Measurements from ENCODE around the gene GALM. TPM values are rescaled to one million over a fixed set of nuclear protein-coding genes. Genes with fewer than 3 reads are reported as not detected.

The GALM gene
- polyA plus RNA-seq, 1 donor from 2014 or later, result not detected

DNA sequence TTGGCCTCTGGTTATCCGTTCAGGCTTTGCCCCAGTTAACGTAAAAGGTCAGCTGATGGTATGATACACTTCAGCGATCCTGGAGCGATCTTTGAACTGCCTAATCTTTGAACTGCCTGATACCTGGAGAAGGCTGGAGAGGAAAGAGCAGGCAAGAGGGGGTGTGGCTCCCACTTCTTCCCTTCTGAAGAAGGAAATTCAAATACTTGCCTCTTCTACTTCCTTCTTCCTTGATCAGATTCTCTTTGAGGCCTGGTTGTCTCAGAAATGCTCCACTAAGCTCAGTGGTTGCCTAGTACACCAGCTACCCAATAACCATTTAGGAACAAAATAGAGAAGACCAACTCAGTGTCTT is 619 bp downstream of the GALM start:
- H3K4me2 ChIP-seq (ENCODE audit: low read length), result no peak overlapping the region
- no peaks in the 10 kb centered on the region for H3K9me3 ChIP-seq (ENCODE audit: low read length)
- TF ChIP-seq EZH2 (IDR thresholded peaks at IDR 0.05; ENCODE audit: borderline replicate concordance, insufficient read depth, low read length, poor library complexity, severe bottlenecking), result no peak
- TF ChIP-seq MXI1 (conservative IDR thresholded peaks at IDR 0.05; ENCODE audit: poor library complexity, severe bottlenecking), result no peak
- TF ChIP-seq, protein P1, sequence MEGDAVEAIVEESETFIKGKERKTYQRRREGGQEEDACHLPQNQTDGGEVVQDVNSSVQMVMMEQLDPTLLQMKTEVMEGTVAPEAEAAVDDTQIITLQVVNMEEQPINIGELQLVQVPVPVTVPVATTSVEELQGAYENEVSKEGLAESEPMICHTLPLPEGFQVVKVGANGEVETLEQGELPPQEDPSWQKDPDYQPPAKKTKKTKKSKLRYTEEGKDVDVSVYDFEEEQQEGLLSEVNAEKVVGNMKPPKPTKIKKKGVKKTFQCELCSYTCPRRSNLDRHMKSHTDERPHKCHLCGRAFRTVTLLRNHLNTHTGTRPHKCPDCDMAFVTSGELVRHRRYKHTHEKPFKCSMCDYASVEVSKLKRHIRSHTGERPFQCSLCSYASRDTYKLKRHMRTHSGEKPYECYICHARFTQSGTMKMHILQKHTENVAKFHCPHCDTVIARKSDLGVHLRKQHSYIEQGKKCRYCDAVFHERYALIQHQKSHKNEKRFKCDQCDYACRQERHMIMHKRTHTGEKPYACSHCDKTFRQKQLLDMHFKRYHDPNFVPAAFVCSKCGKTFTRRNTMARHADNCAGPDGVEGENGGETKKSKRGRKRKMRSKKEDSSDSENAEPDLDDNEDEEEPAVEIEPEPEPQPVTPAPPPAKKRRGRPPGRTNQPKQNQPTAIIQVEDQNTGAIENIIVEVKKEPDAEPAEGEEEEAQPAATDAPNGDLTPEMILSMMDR (IDR thresholded peaks at IDR 0.05; ENCODE audit: poor library complexity, severe bottlenecking), result no peak
- TF ChIP-seq TAF1 (IDR thresholded peaks at IDR 0.05; ENCODE audit: low read depth), result no peak
- no peak for TF ChIP-seq RAD21 (conservative IDR thresholded peaks at IDR 0.05)
- no peak for TF ChIP-seq SMC3 (conservative IDR thresholded peaks at IDR 0.05; ENCODE audit: poor library complexity)
- TF ChIP-seq REST (IDR thresholded peaks at IDR 0.05; ENCODE audit: borderline replicate concordance), result no peak
- no peak for TF ChIP-seq EP300 (conservative IDR thresholded peaks at IDR 0.05; ENCODE audit: poor library complexity, severe bottlenecking)
- no peak for TF ChIP-seq POLR2AphosphoS5 (IDR thresholded peaks at IDR 0.05)
- no peak overlapping the region for H3K9ac ChIP-seq (ENCODE audit: low read length)
- no peaks in the 10 kb centered on the region for H3K79me2 ChIP-seq (replicated peaks; ENCODE audit: insufficient read depth, low read length)
- H3K9me2 ChIP-seq (ENCODE audit: insufficient read depth, low read length), result no peaks in the 10 kb centered on the region
- H3K27ac ChIP-seq (ENCODE audit: low read length), result no peak overlapping the region
- H4K20me1 ChIP-seq (ENCODE audit: insufficient read depth), result no peaks in the 10 kb centered on the region
- H3F3A ChIP-seq (ENCODE audit: insufficient read depth, low read length, poor library complexity, severe bottlenecking), result no peaks in the 10 kb centered on the region
- H3K27me3 ChIP-seq (ENCODE audit: insufficient read depth, low read depth, low read length), result no peaks in the 10 kb centered on the region
- H3K4me3 ChIP-seq (ENCODE audit: low read length), result no peak overlapping the region
- no peaks in the 10 kb centered on the region for H3K36me3 ChIP-seq (ENCODE audit: insufficient read depth, low read length)
- no peak overlapping the region for H2AFZ ChIP-seq (ENCODE audit: low read depth, low read length)

DNA sequence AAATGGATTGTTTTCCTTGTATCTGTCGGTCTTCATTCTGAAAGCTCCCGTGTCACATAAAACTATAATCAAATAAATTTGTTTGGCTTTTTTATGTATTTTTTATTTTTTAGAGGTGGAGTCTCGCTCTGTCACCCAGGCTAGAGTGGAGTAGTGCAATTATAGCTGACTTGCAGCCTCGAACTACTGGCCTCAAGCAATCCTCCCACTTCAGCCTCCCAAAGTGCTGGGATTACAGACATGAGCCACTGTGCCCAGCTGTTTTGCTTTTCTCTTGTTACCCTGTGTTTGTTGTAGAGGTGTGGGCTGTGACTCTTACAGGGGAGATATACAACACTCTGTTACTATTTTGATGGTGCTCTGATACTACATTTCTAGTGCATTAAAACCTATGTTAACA is 2.2 kb downstream of the GALM start:
- TF ChIP-seq RAD21 (conservative IDR thresholded peaks at IDR 0.05) (no peak), EP300 (conservative IDR thresholded peaks at IDR 0.05; ENCODE audit: poor library complexity, severe bottlenecking) (no peak), MXI1 (conservative IDR thresholded peaks at IDR 0.05; ENCODE audit: poor library complexity, severe bottlenecking) (no peak), EZH2 (IDR thresholded peaks at IDR 0.05; ENCODE audit: borderline replicate concordance, insufficient read depth, low read length, poor library complexity, severe bottlenecking) (no peak), TAF1 (IDR thresholded peaks at IDR 0.05; ENCODE audit: low read depth) (no peak), REST (IDR thresholded peaks at IDR 0.05; ENCODE audit: borderline replicate concordance) (no peak), POLR2AphosphoS5 (IDR thresholded peaks at IDR 0.05) (no peak), SMC3 (conservative IDR thresholded peaks at IDR 0.05; ENCODE audit: poor library complexity) (no peak)
- TF ChIP-seq, protein P1 (IDR thresholded peaks at IDR 0.05; ENCODE audit: poor library complexity, severe bottlenecking), result no peak
- no peak overlapping the region for H3K27ac ChIP-seq (ENCODE audit: low read length)
- no peaks in the 10 kb centered on the region for H3K9me3 ChIP-seq (ENCODE audit: low read length)

More for the DNA sequence above, 2.2 kb downstream of the GALM start:
- Histone ChIP-seq H3K4me3 (ENCODE audit: low read length) (no peak overlapping the region), H4K20me1 (ENCODE audit: insufficient read depth) (no peaks in the 10 kb centered on the region), H3K9me2 (ENCODE audit: insufficient read depth, low read length) (no peaks in the 10 kb centered on the region), H2AFZ (ENCODE audit: low read depth, low read length) (no peak overlapping the region), H3K9ac (ENCODE audit: low read length) (no peak overlapping the region), H3K79me2 (replicated peaks; ENCODE audit: insufficient read depth, low read length) (no peaks in the 10 kb centered on the region), H3K4me2 (ENCODE audit: low read length) (no peak overlapping the region), H3K36me3 (ENCODE audit: insufficient read depth, low read length) (no peaks in the 10 kb centered on the region), H3K27me3 (ENCODE audit: insufficient read depth, low read depth, low read length) (no peaks in the 10 kb centered on the region), H3F3A (ENCODE audit: insufficient read depth, low read length, poor library complexity, severe bottlenecking) (no peaks in the 10 kb centered on the region)
